BLaER1 (cell line): ENCODE data around the gene SLC16A7.
A peak's percentile ranks its signal among the peaks of the same experiment; 100 is the strongest.

Experiments
- H3K27ac ChIP-seq: shearing (Covaris generic); formaldehyde crosslinking; 2 replicates; pipeline ENCODE4 v1.8.1; 2022
- H3K27me3 ChIP-seq: shearing (Covaris generic); formaldehyde crosslinking; 2 replicates; pipeline ENCODE4 v1.8.1; 2022
- H3K36me3 ChIP-seq: shearing (Covaris generic); formaldehyde crosslinking; 2 replicates; pipeline ENCODE4 v1.8.1; 2022
- H3K4me1 ChIP-seq: shearing (Covaris generic); formaldehyde crosslinking; 2 replicates; pipeline ENCODE4 v1.8.1; 2022
- H3K4me2 ChIP-seq: shearing (Covaris generic); formaldehyde crosslinking; 2 replicates; pipeline ENCODE4 v1.8.1; 2022
- H3K4me3 ChIP-seq: shearing (Covaris generic); formaldehyde crosslinking; 2 replicates; pipeline ENCODE4 v1.8.1; 2022
- H3K9ac ChIP-seq: shearing (Covaris generic); formaldehyde crosslinking; 2 replicates; pipeline ENCODE4 v1.8.1; 2022
- H3K9me3 ChIP-seq: shearing (Covaris generic); formaldehyde crosslinking; 2 replicates; pipeline ENCODE4 v1.8.1; 2022
- H4K20me1 ChIP-seq: shearing (Covaris generic); formaldehyde crosslinking; 2 replicates; pipeline ENCODE4 v1.8.1; 2022
- Cebpa-rat ChIP-seq: shearing (Covaris generic); IDR thresholded peaks from 2 replicates; pipeline ENCODE4 v1.8.1; 2022

The SLC16A7 gene

DNA sequence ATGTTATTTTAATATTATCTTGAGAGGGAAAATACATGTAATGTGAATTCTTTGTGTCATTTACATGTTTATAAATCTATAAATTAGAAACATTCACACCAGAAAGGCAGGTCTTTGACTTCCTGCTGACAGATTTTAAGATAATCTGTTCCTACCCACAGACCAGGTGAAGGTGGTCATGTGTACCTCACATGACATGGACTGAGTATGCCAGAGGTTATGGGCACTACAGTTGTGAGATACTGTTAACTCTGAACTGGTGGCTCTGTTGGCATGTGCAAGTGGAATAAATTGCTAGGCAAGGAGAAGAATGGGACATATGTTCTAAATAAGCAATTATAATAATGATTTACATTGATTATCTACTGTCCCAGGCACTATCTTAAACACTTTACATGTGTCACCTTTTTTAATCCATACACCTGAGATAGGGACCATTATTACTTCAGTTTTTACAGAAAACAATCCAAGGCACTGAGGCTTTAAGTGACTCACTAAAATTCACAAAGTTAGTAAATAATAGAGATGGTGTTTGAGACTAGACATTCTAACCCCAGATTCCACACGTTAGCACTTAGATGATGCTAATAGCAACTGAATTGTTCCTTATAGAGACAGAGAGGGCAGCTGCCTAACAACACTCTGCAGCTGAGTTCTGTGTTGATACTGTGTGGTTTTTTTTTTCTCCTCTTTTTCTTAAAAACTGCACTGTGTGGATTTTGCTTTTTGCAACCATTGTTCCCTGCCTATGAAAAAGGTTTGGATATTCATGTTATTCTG, 23.8 kb downstream of the SLC16A7 start:
- no peak overlapping the region for H3K4me2 ChIP-seq
- no peak overlapping the region for H3K27ac ChIP-seq
- H3K4me3 ChIP-seq: no peak overlapping the region
- H3K9me3 ChIP-seq: no peaks in the 10 kb centered on the region
- no peak for TF ChIP-seq Cebpa-rat
- no peaks in the 10 kb centered on the region for H3K36me3 ChIP-seq
- peaks cover 1% of the 10 kb centered on the region; the same call in 1 of the 2 replicates for H3K4me1 ChIP-seq
- H4K20me1 ChIP-seq: no peaks in the 10 kb centered on the region
- H3K27me3 ChIP-seq: no peaks in the 10 kb centered on the region
- H3K9ac ChIP-seq: no peak overlapping the region

DNA sequence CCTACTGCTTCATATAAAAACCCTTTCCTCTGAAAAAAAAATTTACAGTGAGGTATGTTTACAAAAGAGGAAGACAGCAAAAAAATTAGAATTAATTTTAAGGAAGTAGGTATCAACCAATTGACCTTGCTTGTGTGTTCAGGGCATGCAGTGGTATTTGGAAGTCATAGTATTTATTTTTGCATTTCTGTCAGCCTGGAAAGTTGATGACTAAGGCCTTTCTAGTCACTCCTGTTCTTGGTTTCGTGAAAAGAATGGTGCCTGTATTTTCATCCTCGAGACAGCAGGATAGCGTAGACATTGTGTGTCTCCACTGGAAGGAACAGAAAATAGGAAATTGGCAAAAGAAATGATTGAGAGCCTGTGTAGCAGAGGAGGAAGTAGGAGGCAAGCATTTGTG, 24.5 kb downstream of the SLC16A7 start:
- H3K4me1 ChIP-seq: peaks cover 6% of the 10 kb centered on the region; the same call in 1 of the 2 replicates
- H3K4me2 ChIP-seq: no peak overlapping the region
- no peaks in the 10 kb centered on the region for H4K20me1 ChIP-seq
- TF ChIP-seq Cebpa-rat: no peak
- H3K27me3 ChIP-seq: no peaks in the 10 kb centered on the region
- H3K36me3 ChIP-seq: no peaks in the 10 kb centered on the region
- H3K9me3 ChIP-seq: no peaks in the 10 kb centered on the region
- H3K27ac ChIP-seq: no peak overlapping the region
- H3K4me3 ChIP-seq: no peak overlapping the region
- H3K9ac ChIP-seq: no peak overlapping the region

DNA sequence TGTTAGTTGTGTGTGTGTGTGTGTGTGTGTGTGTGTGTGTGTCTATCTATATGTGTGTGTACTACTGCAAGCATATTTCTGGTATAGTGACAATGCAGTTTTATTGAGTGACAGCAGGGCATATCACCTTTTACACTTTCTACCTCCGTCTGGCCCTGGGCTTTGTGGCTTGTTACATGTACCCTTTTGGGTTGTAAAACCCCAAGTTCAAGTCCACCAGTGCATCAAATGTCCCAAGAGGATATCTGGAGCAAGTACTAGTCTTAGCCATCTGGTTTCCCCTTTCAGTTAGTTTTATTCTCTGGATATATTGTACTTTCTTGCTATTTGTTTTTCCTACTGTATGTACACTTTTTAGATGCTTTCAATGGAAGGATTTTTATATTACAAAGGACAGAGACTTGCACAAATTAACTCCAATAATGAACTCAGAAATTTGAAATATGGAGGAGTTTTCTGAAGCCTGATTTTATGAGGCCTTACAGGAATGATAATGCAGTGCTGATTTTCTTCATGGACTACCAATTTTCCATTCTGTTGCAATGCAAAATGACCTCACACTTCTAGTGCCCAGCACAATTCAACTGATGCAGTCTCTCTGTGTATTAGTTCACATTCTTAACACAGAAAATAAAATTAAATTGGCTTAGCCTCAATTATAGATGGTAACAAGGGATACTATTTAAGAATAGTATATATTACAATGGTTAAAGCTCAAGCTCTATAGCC, 29.1 kb downstream of the SLC16A7 start:
- TF ChIP-seq Cebpa-rat: no peak
- H3K9ac ChIP-seq: no peak overlapping the region
- peak overlapping the region; percentile 16; the same call in 1 of the 2 replicates for H3K4me2 ChIP-seq
- H3K36me3 ChIP-seq: no peaks in the 10 kb centered on the region
- H4K20me1 ChIP-seq: no peaks in the 10 kb centered on the region
- no peaks in the 10 kb centered on the region for H3K27me3 ChIP-seq
- no peak overlapping the region for H3K27ac ChIP-seq
- H3K4me3 ChIP-seq: no peak overlapping the region
- H3K9me3 ChIP-seq: no peaks in the 10 kb centered on the region
- H3K4me1 ChIP-seq: peaks cover 6% of the 10 kb centered on the region; the same call in 1 of the 2 replicates

DNA sequence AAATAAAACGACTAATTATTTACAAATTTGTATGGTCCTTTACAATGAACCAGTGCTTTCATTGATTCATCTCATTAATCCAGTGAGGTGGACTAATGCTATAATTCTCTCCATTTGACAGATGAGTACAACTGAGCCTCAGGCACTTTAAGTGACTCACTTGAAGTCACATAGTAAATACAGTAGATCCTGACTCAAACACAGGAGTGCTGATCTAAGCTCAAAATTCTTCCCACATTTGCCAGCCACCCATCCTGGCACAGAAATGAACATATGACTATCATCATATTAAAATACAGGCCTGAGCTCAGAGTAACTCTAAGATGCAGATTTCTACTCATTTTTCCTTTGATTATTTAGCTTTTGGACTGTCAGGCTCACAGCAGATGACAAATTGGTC, 30.6 kb downstream of the SLC16A7 start:
- Histone ChIP-seq H3K4me2 (no peak overlapping the region), H3K4me1 (peaks cover 6% of the 10 kb centered on the region; the same call in 1 of the 2 replicates), H3K9ac (no peak overlapping the region), H3K4me3 (no peak overlapping the region), H3K9me3 (no peaks in the 10 kb centered on the region), H3K27me3 (no peaks in the 10 kb centered on the region), H3K27ac (no peak overlapping the region), H3K36me3 (no peaks in the 10 kb centered on the region), H4K20me1 (no peaks in the 10 kb centered on the region)
- TF ChIP-seq Cebpa-rat: no peak

DNA sequence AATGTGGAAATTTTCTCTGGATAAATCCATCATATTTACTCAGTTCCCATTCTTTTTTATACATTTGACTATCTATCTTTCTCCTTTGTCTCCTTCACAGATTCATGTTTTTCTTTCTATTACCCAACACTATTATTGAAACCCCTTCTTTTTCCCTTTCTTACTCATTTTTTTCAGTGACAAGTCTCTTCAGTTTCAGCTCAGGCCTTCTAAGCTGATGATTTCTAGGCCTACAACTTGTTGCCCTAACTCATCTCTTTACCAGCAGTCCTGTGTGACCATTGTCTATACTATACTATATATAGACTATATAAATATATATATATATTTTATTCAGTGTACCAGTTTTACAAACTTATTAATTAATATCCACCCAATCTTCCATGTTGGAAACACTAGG, 31.8 kb downstream of the SLC16A7 start:
- Histone ChIP-seq H3K4me2 (no peak overlapping the region), H3K27me3 (no peaks in the 10 kb centered on the region), H3K9ac (no peak overlapping the region), H3K27ac (no peak overlapping the region), H3K36me3 (no peaks in the 10 kb centered on the region), H4K20me1 (0 out of 2 replicates have a peak, but pooled peaks cover 4% of the 10 kb centered on the region), H3K4me3 (no peak overlapping the region), H3K4me1 (peaks cover 6% of the 10 kb centered on the region; the same call in 1 of the 2 replicates), H3K9me3 (no peaks in the 10 kb centered on the region)
- no peak for TF ChIP-seq Cebpa-rat

DNA sequence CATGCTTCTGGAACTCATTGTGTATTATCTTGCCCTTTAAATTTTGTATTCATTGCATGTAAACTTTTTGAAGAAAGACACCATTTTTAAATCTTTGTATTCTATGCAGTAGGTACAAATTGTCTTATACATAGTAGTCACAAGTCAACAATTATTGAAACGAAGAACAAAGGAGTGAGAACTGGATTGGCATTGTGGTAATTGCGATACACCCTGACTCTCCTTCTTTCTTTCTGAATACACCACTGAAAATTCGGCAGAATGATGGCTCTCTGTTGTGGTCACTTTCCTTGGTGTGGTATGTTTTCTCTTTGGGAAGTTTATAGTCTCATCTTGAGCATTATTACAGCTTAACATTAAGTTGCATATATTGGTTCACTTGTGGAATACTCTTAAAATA, 34.1 kb downstream of the SLC16A7 start:
- no peak overlapping the region for H3K4me2 ChIP-seq
- 0 out of 2 replicates have a peak, but pooled peaks cover 5% of the 10 kb centered on the region for H4K20me1 ChIP-seq
- H3K27me3 ChIP-seq: no peaks in the 10 kb centered on the region
- no peak overlapping the region for H3K9ac ChIP-seq
- no peaks in the 10 kb centered on the region for H3K36me3 ChIP-seq
- no peak for TF ChIP-seq Cebpa-rat
- H3K4me3 ChIP-seq: no peak overlapping the region
- no peak overlapping the region for H3K27ac ChIP-seq
- H3K4me1 ChIP-seq: peaks cover 2% of the 10 kb centered on the region; the same call in 1 of the 2 replicates
- H3K9me3 ChIP-seq: no peaks in the 10 kb centered on the region

DNA sequence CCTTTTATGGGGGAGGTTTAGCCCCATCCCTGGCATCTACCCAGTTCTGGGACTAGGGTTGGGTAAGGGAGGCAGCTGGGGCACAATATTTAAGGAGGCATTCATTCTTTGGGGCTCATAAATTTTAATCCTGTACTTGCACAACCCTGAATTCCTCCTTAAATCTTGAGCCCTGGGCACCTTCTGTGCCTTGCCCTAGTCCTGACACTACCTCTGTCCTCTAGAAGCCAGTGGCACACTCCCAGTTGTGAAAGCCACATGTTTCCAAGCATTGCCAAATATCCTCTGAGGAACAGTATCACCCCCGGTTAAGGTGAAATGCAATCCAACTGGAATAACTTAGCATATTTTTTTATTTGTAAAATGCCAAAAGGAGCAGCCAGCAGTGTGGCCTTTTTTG, 36.6 kb downstream of the SLC16A7 start:
- no peak for TF ChIP-seq Cebpa-rat

DNA sequence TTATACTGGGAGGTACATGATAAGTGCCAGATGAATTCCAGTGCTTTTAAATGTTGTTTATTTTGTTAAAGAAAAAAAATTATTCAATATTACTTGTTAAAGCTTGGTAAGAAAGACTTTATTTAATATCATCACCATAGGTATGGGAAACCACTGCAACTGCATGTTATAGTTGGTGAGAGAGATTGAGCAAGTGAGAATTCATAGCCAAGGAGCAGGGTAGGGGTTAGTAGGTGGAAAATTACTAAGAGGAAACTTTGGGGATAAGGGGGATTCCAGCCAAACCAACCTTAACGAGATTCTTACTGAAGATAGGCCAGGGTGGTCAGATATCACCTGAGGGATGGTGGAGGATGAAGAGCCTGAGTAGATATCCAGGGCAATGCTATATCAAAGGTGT, 38.4 kb downstream of the SLC16A7 start:
- H3K4me2 ChIP-seq: no peak overlapping the region
- H3K36me3 ChIP-seq: no peaks in the 10 kb centered on the region
- H4K20me1 ChIP-seq: 0 out of 2 replicates have a peak, but pooled peaks cover 5% of the 10 kb centered on the region
- no peak overlapping the region for H3K27ac ChIP-seq
- no peak for TF ChIP-seq Cebpa-rat
- no peak overlapping the region for H3K4me3 ChIP-seq
- no peaks in the 10 kb centered on the region for H3K27me3 ChIP-seq
- H3K9ac ChIP-seq: no peak overlapping the region
- no peaks in the 10 kb centered on the region for H3K4me1 ChIP-seq
- H3K9me3 ChIP-seq: no peaks in the 10 kb centered on the region

More for the DNA sequence above, 36.6 kb downstream of the SLC16A7 start:
- no peak overlapping the region for H3K9ac ChIP-seq
- H3K9me3 ChIP-seq: no peaks in the 10 kb centered on the region
- no peak overlapping the region for H3K4me3 ChIP-seq
- H3K4me2 ChIP-seq: no peak overlapping the region
- H3K4me1 ChIP-seq: no peaks in the 10 kb centered on the region
- H3K27ac ChIP-seq: no peak overlapping the region
- no peaks in the 10 kb centered on the region for H3K36me3 ChIP-seq
- 0 out of 2 replicates have a peak, but pooled peaks cover 5% of the 10 kb centered on the region for H4K20me1 ChIP-seq
- no peaks in the 10 kb centered on the region for H3K27me3 ChIP-seq

DNA sequence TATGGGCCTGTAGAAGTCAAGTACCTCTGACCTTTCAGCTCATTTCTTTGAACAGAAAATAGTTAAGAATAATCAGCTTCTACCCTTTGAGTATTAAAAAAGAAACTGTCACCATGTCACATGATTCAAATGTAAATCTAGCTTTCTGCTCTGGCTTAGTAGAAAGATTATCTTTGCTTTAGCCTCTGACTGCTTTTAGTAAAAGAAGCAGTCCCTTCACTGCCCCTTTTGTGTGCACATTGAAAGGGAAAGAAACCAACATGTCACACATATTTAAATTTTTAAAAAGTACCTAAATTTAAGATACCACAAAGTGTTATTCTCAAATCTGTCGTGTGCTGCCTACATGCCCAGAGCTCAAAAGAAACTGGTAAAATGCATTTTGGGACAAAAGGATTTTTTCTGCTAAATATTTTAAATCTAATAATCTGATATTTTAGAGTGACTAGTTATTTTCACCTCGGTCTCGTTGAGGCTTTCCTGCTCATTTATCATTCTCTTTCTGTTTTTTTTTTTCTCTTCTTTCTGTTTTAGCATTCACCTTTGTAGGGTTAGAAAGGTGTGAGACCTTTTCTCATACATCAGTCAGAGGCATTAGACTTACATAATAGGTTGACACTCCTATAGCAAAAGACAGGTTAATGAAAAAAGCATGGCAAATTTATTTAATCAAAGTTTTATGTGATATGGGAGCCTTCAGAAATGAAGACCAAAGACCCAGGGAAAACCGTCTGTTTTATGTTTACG, 41.3 kb downstream of the SLC16A7 start:
- H3K4me2 ChIP-seq: no peak overlapping the region
- no peak overlapping the region for H3K27ac ChIP-seq
- no peaks in the 10 kb centered on the region for H3K9me3 ChIP-seq
- TF ChIP-seq Cebpa-rat: no peak
- no peaks in the 10 kb centered on the region for H3K4me1 ChIP-seq
- H3K27me3 ChIP-seq: no peaks in the 10 kb centered on the region
- H3K4me3 ChIP-seq: no peak overlapping the region
- H4K20me1 ChIP-seq: 0 out of 2 replicates have a peak, but pooled peaks cover 5% of the 10 kb centered on the region
- no peaks in the 10 kb centered on the region for H3K36me3 ChIP-seq
- H3K9ac ChIP-seq: no peak overlapping the region
